HEK293 (cell line): Measurements from ENCODE around the gene DYNLT2B.

ENCODE experiments used
- BCL11A ChIP-seq: fragments of 450-650 bp; formaldehyde crosslinking; IDR thresholded peaks from 2 replicates; pipeline ENCODE4 v1.5.1; 2016; ENCODE audit warnings: low read depth, missing biosample characterization, missing genetic modification characterization
- BCL11B ChIP-seq: fragments of 450-650 bp; formaldehyde crosslinking; IDR thresholded peaks from 2 replicates; pipeline ENCODE4 v1.5.1; 2016; ENCODE audit warnings: low read depth, missing biosample characterization, missing genetic modification characterization
- FEZF1 ChIP-seq: fragments of 450-650 bp; formaldehyde crosslinking; IDR thresholded peaks from 2 replicates; pipeline ENCODE4 v1.5.1; 2016; ENCODE audit warnings: missing biosample characterization, missing genetic modification characterization
- GLIS1 ChIP-seq: fragments of 450-650 bp; formaldehyde crosslinking; IDR thresholded peaks from 2 replicates; pipeline ENCODE4 v1.5.1; 2016; ENCODE audit warnings: missing biosample characterization, missing genetic modification characterization
- GLIS2 ChIP-seq: fragments of 450-650 bp; formaldehyde crosslinking; IDR thresholded peaks from 2 replicates; pipeline ENCODE4 v1.5.1; 2016; ENCODE audit warnings: missing biosample characterization, missing genetic modification characterization
- HOXA7 ChIP-seq: sonication (generic); formaldehyde crosslinking; IDR thresholded peaks from 2 replicates; pipeline ENCODE4 v1.8.1; 2022; ENCODE audit warnings: missing genetic modification reagents, borderline replicate concordance
- IKZF3 ChIP-seq: fragments of 450-650 bp; IDR thresholded peaks from 2 replicates; pipeline ENCODE4 v1.5.0; 2018; ENCODE audit warnings: missing biosample characterization, mild to moderate bottlenecking, missing genetic modification characterization, moderate library complexity
- KLF17 ChIP-seq: fragments of 450-650 bp; formaldehyde crosslinking; IDR thresholded peaks from 2 replicates; pipeline ENCODE4 v1.5.1; 2016; ENCODE audit warnings: missing biosample characterization, missing genetic modification characterization
- KLF9 ChIP-seq: fragments of 450-650 bp; formaldehyde crosslinking; IDR thresholded peaks from 2 replicates; pipeline ENCODE4 v1.5.1; 2016; ENCODE audit warnings: missing biosample characterization, missing genetic modification characterization, low read depth
- PBX3 ChIP-seq: sonication (generic); formaldehyde crosslinking; IDR thresholded peaks from 2 replicates; pipeline ENCODE4 v1.8.1; 2022; ENCODE audit warnings: mild to moderate bottlenecking, moderate library complexity, missing genetic modification reagents
- PRDM1 ChIP-seq: fragments of 450-650 bp; formaldehyde crosslinking; IDR thresholded peaks from 2 replicates; pipeline ENCODE4; 2016; ENCODE audit warnings: missing biosample characterization, missing genetic modification characterization
- PRDM10 ChIP-seq: fragments of 450-650 bp; formaldehyde crosslinking; IDR thresholded peaks from 2 replicates; pipeline ENCODE4 v1.5.1; 2016; ENCODE audit warnings: missing biosample characterization, missing genetic modification characterization
- RBAK ChIP-seq: fragments of 450-650 bp; formaldehyde crosslinking; IDR thresholded peaks from 2 replicates; pipeline ENCODE4 v1.5.1; 2016; ENCODE audit warnings: missing biosample characterization, missing genetic modification characterization
- ZBTB48 ChIP-seq: fragments of 450-650 bp; formaldehyde crosslinking; IDR thresholded peaks from 2 replicates; pipeline ENCODE4 v1.5.1; 2016; ENCODE audit warnings: missing biosample characterization, missing genetic modification characterization
- ZNF114 ChIP-seq: fragments of 450-650 bp; formaldehyde crosslinking; IDR thresholded peaks from 2 replicates; pipeline ENCODE4 v1.5.0; 2017; ENCODE audit warnings: missing biosample characterization, missing genetic modification characterization
- ZNF138 ChIP-seq: fragments of 450-650 bp; formaldehyde crosslinking; IDR thresholded peaks from 2 replicates; pipeline ENCODE4 v1.5.1; 2016; ENCODE audit warnings: missing biosample characterization, missing genetic modification characterization, borderline replicate concordance
- ZNF157 ChIP-seq: fragments of 450-650 bp; formaldehyde crosslinking; IDR thresholded peaks from 2 replicates; pipeline ENCODE4 v1.5.1; 2016; ENCODE audit warnings: missing biosample characterization, missing genetic modification characterization
- ZNF174 ChIP-seq: fragments of 450-650 bp; formaldehyde crosslinking; IDR thresholded peaks from 2 replicates; pipeline ENCODE4 v1.5.0; 2017; ENCODE audit warnings: missing biosample characterization, mild to moderate bottlenecking, missing genetic modification characterization
- ZNF18 ChIP-seq: fragments of 450-650 bp; formaldehyde crosslinking; IDR thresholded peaks from 2 replicates; pipeline ENCODE4 v1.5.1; 2016; ENCODE audit warnings: missing biosample characterization, missing genetic modification characterization
- ZNF23 ChIP-seq: fragments of 450-650 bp; formaldehyde crosslinking; IDR thresholded peaks from 2 replicates; pipeline ENCODE4 v1.5.1; 2016; ENCODE audit warnings: missing biosample characterization, missing genetic modification characterization, borderline replicate concordance
- ZNF274 ChIP-seq, 2 experiments: fragments of 200-500 bp in 1 of 2; fragments of 450-650 bp in 1 of 2; sonication (Bioruptor generic) in 1 of 2; formaldehyde crosslinking in 1 of 2; IDR thresholded peaks; 2 replicates each; pipeline versions ENCODE4 v1.5.1 to v1.6.1; 2014 to 2016; ENCODE audit warnings: borderline replicate concordance in 1 of 2, inconsistent platforms in 1 of 2, low read length in 1 of 2, missing biosample characterization in 1 of 2, missing genetic modification characterization in 1 of 2
- ZNF302 ChIP-seq: fragments of 450-650 bp; formaldehyde crosslinking; IDR thresholded peaks from 2 replicates; pipeline ENCODE4 v1.5.1; 2016; ENCODE audit warnings: missing biosample characterization, missing genetic modification characterization, low read depth
- ZNF324 ChIP-seq: fragments of 450-650 bp; formaldehyde crosslinking; IDR thresholded peaks from 2 replicates; pipeline ENCODE4 v1.5.1; 2016; ENCODE audit warnings: missing biosample characterization, missing genetic modification characterization
- ZNF350 ChIP-seq: fragments of 450-650 bp; formaldehyde crosslinking; IDR thresholded peaks from 2 replicates; pipeline ENCODE4 v1.5.0; 2017; ENCODE audit warnings: missing biosample characterization, mild to moderate bottlenecking, missing genetic modification characterization
- ZNF354C ChIP-seq: fragments of 450-650 bp; formaldehyde crosslinking; IDR thresholded peaks from 2 replicates; pipeline ENCODE4 v1.5.1; 2016; ENCODE audit warnings: missing biosample characterization, missing genetic modification characterization, low read depth, borderline replicate concordance
- ZNF514 ChIP-seq: fragments of 450-650 bp; formaldehyde crosslinking; IDR thresholded peaks from 2 replicates; pipeline ENCODE4 v1.5.1; 2016; ENCODE audit warnings: missing biosample characterization, missing genetic modification characterization
- ZNF555 ChIP-seq: fragments of 450-650 bp; formaldehyde crosslinking; conservative IDR thresholded peaks from 2 replicates; pipeline ENCODE4 v1.5.1; 2017; ENCODE audit warnings: missing biosample characterization, mild to moderate bottlenecking, missing genetic modification characterization, inconsistent platforms
- ZNF560 ChIP-seq: fragments of 450-650 bp; formaldehyde crosslinking; IDR thresholded peaks from 2 replicates; pipeline ENCODE4 v1.5.1; 2017; ENCODE audit warnings: missing biosample characterization, missing genetic modification characterization, borderline replicate concordance
- ZNF654 ChIP-seq: fragments of 450-650 bp; formaldehyde crosslinking; IDR thresholded peaks from 2 replicates; pipeline ENCODE4 v1.5.1; 2016; ENCODE audit warnings: low read depth, missing biosample characterization, missing genetic modification characterization
- ZNF658 ChIP-seq: fragments of 450-650 bp; formaldehyde crosslinking; IDR thresholded peaks from 2 replicates; pipeline ENCODE4; 2016; ENCODE audit warnings: missing biosample characterization, missing genetic modification characterization
- ZNF707 ChIP-seq: fragments of 450-650 bp; formaldehyde crosslinking; IDR thresholded peaks from 2 replicates; pipeline ENCODE4 v1.5.1; 2016; ENCODE audit warnings: missing biosample characterization, missing genetic modification characterization
- ZNF76 ChIP-seq: fragments of 450-650 bp; formaldehyde crosslinking; IDR thresholded peaks from 2 replicates; pipeline ENCODE4; 2016; ENCODE audit warnings: low read depth, missing biosample characterization, missing genetic modification characterization, borderline replicate concordance
- ZNF837 ChIP-seq: fragments of 450-650 bp; formaldehyde crosslinking; IDR thresholded peaks from 2 replicates; pipeline ENCODE4 v1.5.1; 2016; ENCODE audit warnings: missing biosample characterization, missing genetic modification characterization
- ZXDB ChIP-seq: fragments of 450-650 bp; formaldehyde crosslinking; IDR thresholded peaks from 2 replicates; pipeline ENCODE4 v1.5.1; 2016; ENCODE audit warnings: missing biosample characterization, missing genetic modification characterization

The DYNLT2B gene

GRCh38 chr3:196287440-196288140 lies 30.4 kb downstream of the DYNLT2B start, which contains the start of gene PCYT1A (continued):
- TF ChIP-seq ZNF23 (tag by site-specific recombination) (no peak), IKZF3 (tag by site-specific recombination) (peak; percentile 91), PRDM1 (tag by site-specific recombination) (0 out of 2 replicates have a peak, but pooled peaks have one; percentile 16), HOXA7 (CRISPR knock-in tag) (no peak), FEZF1 (no peak), ZNF274 (IDR thresholded peaks at IDR 0.05; ENCODE audit: low read length) (no peak), ZNF274 (tag by site-specific recombination; IDR thresholded peaks at IDR 0.05; ENCODE audit: borderline replicate concordance) (no peak), BCL11B (tag by site-specific recombination) (peak; percentile 57; the same call in 1 of the 2 replicates), ZNF138 (no peak), ZNF354C (tag by site-specific recombination) (no peak), ZNF302 (tag by site-specific recombination) (no peak), RBAK (no peak), KLF9 (peak; percentile 24; the same call in 1 of the 2 replicates), PBX3 (CRISPR knock-in tag) (no peak), ZNF174 (tag by site-specific recombination) (no peak), GLIS2 (peak; percentile 65), ZNF157 (tag by site-specific recombination) (no peak), ZNF555 (tag by site-specific recombination) (no peak), ZNF837 (tag by site-specific recombination) (no peak), ZNF76 (peak; percentile 63; the same call in 1 of the 2 replicates), ZNF18 (peak; percentile 56; the same call in 1 of the 2 replicates), BCL11A (tag by site-specific recombination) (no peak), ZBTB48 (no peak; the same call in 1 of the 2 replicates), ZNF707 (tag by site-specific recombination) (no peak), ZNF324 (tag by site-specific recombination) (peak; percentile 66; the same call in 1 of the 2 replicates), ZNF350 (tag by site-specific recombination) (no peak), ZNF514 (no peak), ZNF560 (tag by site-specific recombination) (no peak), ZXDB (tag by site-specific recombination) (peak; percentile 89), ZNF114 (tag by site-specific recombination) (no peak), KLF17 (tag by site-specific recombination) (peak; percentile 62; the same call in 1 of the 2 replicates), ZNF658 (tag by site-specific recombination) (no peak), PRDM10 (tag by site-specific recombination) (peak; percentile 82; the same call in 1 of the 2 replicates), ZNF654 (tag by site-specific recombination) (no peak), GLIS1 (tag by site-specific recombination) (peak; percentile 48)
